ENCODE data around the gene HSBP1.

HSBP1 gene

GRCh38 chr16:83835586-83836566, 28.1 kb downstream of the HSBP1 start:
- in situ Hi-C loops (cut with HindIII; ENCODE audit: low pct_ligation_motif_present, low sequenced_read_pairs): no loop called here
- no peak for TF ChIP-seq CTCF (IDR thresholded peaks at IDR 0.05; ENCODE audit: low read depth, low read length, missing control alignments)
- H3K27me3 ChIP-seq (replicated peaks): no peaks in the 10 kb centered on the region
- no peak overlapping the region for H3K4me3 ChIP-seq (ENCODE audit: low read depth, low read length)
- peak overlapping the region; percentile 25 for H3K27ac ChIP-seq
- DNase-seq: peak; percentile 59
- no peaks in the 10 kb centered on the region for H3K36me3 ChIP-seq (replicated peaks)

GRCh38 chr16:83837566-83837965, 29.8 kb downstream of the HSBP1 start:
- no peaks in the 10 kb centered on the region for H3K36me3 ChIP-seq (replicated peaks)
- no peak overlapping the region for H3K27ac ChIP-seq
- DNase-seq: no peak
- no peaks in the 10 kb centered on the region for H3K27me3 ChIP-seq (replicated peaks)
- no peak overlapping the region for H3K4me3 ChIP-seq (ENCODE audit: low read depth, low read length)
- TF ChIP-seq CTCF (IDR thresholded peaks at IDR 0.05; ENCODE audit: low read depth, low read length, missing control alignments): no peak
- in situ Hi-C loops (cut with HindIII; ENCODE audit: low pct_ligation_motif_present, low sequenced_read_pairs): no loop called here

DNA sequence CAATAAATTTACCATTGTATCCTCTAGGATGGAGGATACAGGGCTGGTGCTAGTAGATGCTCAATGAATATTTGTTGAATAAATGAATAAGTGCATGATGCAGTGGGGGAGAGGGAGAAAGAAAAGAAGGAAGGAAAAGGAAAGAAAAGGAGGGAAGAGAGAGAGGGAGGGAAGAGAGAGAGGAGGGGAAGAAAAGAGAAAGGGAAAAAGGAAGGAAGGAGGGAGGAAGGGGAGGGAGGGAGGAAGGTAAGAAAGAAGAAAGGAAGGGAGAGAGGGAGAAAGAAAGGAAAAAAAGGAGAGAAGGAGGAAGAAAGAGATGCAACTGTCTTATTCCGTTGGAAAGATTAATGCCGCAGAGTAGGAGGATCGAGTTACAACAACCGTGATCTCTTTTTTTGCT, 30.4 kb downstream of the HSBP1 start:
- no peak overlapping the region for H3K4me3 ChIP-seq (ENCODE audit: low read depth, low read length)
- TF ChIP-seq CTCF (IDR thresholded peaks at IDR 0.05; ENCODE audit: low read depth, low read length, missing control alignments): no peak
- no peak overlapping the region for H3K27ac ChIP-seq
- in situ Hi-C loops (cut with HindIII; ENCODE audit: low pct_ligation_motif_present, low sequenced_read_pairs): no loop called here
- H3K27me3 ChIP-seq (replicated peaks): no peaks in the 10 kb centered on the region
- no peaks in the 10 kb centered on the region for H3K36me3 ChIP-seq (replicated peaks)
- no peak for DNase-seq

- in situ Hi-C loops (cut with HindIII; ENCODE audit: low pct_ligation_motif_present, low sequenced_read_pairs): no loop called here
- Histone ChIP-seq H3K36me3 (replicated peaks) (no peaks in the 10 kb centered on the region), H3K27me3 (replicated peaks) (no peaks in the 10 kb centered on the region), H3K4me3 (ENCODE audit: low read depth, low read length) (no peak overlapping the region), H3K27ac (no peak overlapping the region)
- no peak for DNase-seq
- TF ChIP-seq CTCF (IDR thresholded peaks at IDR 0.05; ENCODE audit: low read depth, low read length, missing control alignments): no peak
These were observed 31.8 kb downstream of the HSBP1 start for GRCh38 chr16:83839561-83839960.

GRCh38 chr16:83840060-83840617, 32.4 kb downstream of the HSBP1 start:
- Histone ChIP-seq H3K4me3 (ENCODE audit: low read depth, low read length) (no peak overlapping the region), H3K27me3 (replicated peaks) (no peaks in the 10 kb centered on the region), H3K27ac (no peak overlapping the region), H3K36me3 (replicated peaks) (no peaks in the 10 kb centered on the region)
- no peak for DNase-seq
- in situ Hi-C loops (cut with HindIII; ENCODE audit: low pct_ligation_motif_present, low sequenced_read_pairs): no loop called here
- no peak for TF ChIP-seq CTCF (IDR thresholded peaks at IDR 0.05; ENCODE audit: low read depth, low read length, missing control alignments)
